ENCODE data around the gene NHSL2.
"Not testable (repeated sequence)": the region's sequence is repeated elsewhere in the genome, so short reads cannot be mapped to it uniquely, and the experiment has no call there.

The NHSL2 gene

GRCh38 chrX:72048510-72049455 lies 138.1 kb downstream of the NHSL2 start:
- H3K9me3 Mint-ChIP-seq, result no peaks in the 10 kb centered on the region
- no peaks in the 10 kb centered on the region for H3K36me3 Mint-ChIP-seq
- peaks cover 6% of the 10 kb centered on the region for H3K4me1 Mint-ChIP-seq
- no peak for ATAC-seq
- H3K27ac Mint-ChIP-seq, result no peak overlapping the region
- no peak overlapping the region for H3K4me3 Mint-ChIP-seq
- no peaks in the 10 kb centered on the region for H3K27me3 Mint-ChIP-seq

- H3K27me3 Mint-ChIP-seq, result peaks cover 8% of the 10 kb centered on the region
These were observed 139.4 kb downstream of the NHSL2 start for GRCh38 chrX:72050011-72050410.

GRCh38 chrX:72051589-72051988 lies 140.9 kb downstream of the NHSL2 start:
- Mint-ChIP-seq H3K4me1 (peaks cover 6% of the 10 kb centered on the region), H3K36me3 (no peaks in the 10 kb centered on the region), H3K27ac (no peak overlapping the region), H3K27me3 (peaks cover 12% of the 10 kb centered on the region), H3K9me3 (no peaks in the 10 kb centered on the region), H3K4me3 (no peak overlapping the region)
- ATAC-seq, result no peak

More at GRCh38 chrX:72050011-72050410, 139.4 kb downstream of the NHSL2 start:
- no peak overlapping the region for H3K27ac Mint-ChIP-seq
- no peaks in the 10 kb centered on the region for H3K9me3 Mint-ChIP-seq
- no peaks in the 10 kb centered on the region for H3K36me3 Mint-ChIP-seq
- ATAC-seq, result no peak
- peaks cover 6% of the 10 kb centered on the region for H3K4me1 Mint-ChIP-seq
- no peak overlapping the region for H3K4me3 Mint-ChIP-seq

GRCh38 chrX:72052415-72053090 lies 141.9 kb downstream of the NHSL2 start:
- ATAC-seq, result no peak
- Mint-ChIP-seq H3K9me3 (no peaks in the 10 kb centered on the region), H3K4me1 (peaks cover 6% of the 10 kb centered on the region), H3K36me3 (no peaks in the 10 kb centered on the region), H3K27ac (no peak overlapping the region), H3K4me3 (no peak overlapping the region), H3K27me3 (peaks cover 12% of the 10 kb centered on the region)

GRCh38 chrX:72053508-72053907 lies 142.9 kb downstream of the NHSL2 start:
- Mint-ChIP-seq H3K4me3 (no peak overlapping the region), H3K4me1 (peaks cover 5% of the 10 kb centered on the region), H3K27ac (no peak overlapping the region), H3K36me3 (no peaks in the 10 kb centered on the region), H3K9me3 (no peaks in the 10 kb centered on the region), H3K27me3 (peaks cover 12% of the 10 kb centered on the region)
- no peak for ATAC-seq

GRCh38 chrX:72054779-72055489 lies 144.3 kb downstream of the NHSL2 start:
- Mint-ChIP-seq H3K27me3 (peaks cover 23% of the 10 kb centered on the region), H3K36me3 (no peaks in the 10 kb centered on the region), H3K9me3 (no peaks in the 10 kb centered on the region), H3K4me3 (no peak overlapping the region), H3K4me1 (no peaks in the 10 kb centered on the region), H3K27ac (no peak overlapping the region)
- no peak for ATAC-seq

GRCh38 chrX:72057331-72057730 lies 146.7 kb downstream of the NHSL2 start:
- H3K27ac Mint-ChIP-seq, result no peak overlapping the region
- H3K4me1 Mint-ChIP-seq, result no peaks in the 10 kb centered on the region
- ATAC-seq, result no peak
- no peaks in the 10 kb centered on the region for H3K9me3 Mint-ChIP-seq
- no peaks in the 10 kb centered on the region for H3K36me3 Mint-ChIP-seq
- H3K27me3 Mint-ChIP-seq, result peaks cover 23% of the 10 kb centered on the region
- H3K4me3 Mint-ChIP-seq, result no peak overlapping the region

GRCh38 chrX:72057849-72058248 lies 147.2 kb downstream of the NHSL2 start:
- no peaks in the 10 kb centered on the region for H3K36me3 Mint-ChIP-seq
- no peak overlapping the region for H3K27ac Mint-ChIP-seq
- no peaks in the 10 kb centered on the region for H3K4me1 Mint-ChIP-seq
- H3K4me3 Mint-ChIP-seq, result no peak overlapping the region
- ATAC-seq, result no peak
- H3K9me3 Mint-ChIP-seq, result no peaks in the 10 kb centered on the region
- H3K27me3 Mint-ChIP-seq, result peaks cover 23% of the 10 kb centered on the region

- not testable (repeated sequence) for H3K4me1 Mint-ChIP-seq, H3K27ac Mint-ChIP-seq, H3K4me3 Mint-ChIP-seq, ATAC-seq, H3K36me3 Mint-ChIP-seq, H3K9me3 Mint-ChIP-seq
- peaks cover 23% of the 10 kb centered on the region for H3K27me3 Mint-ChIP-seq
These were observed 147.7 kb downstream of the NHSL2 start for GRCh38 chrX:72058346-72058745.

- no peak overlapping the region for H3K4me3 Mint-ChIP-seq
- H3K4me1 Mint-ChIP-seq, result no peaks in the 10 kb centered on the region
- ATAC-seq, result no peak
- H3K27me3 Mint-ChIP-seq, result peaks cover 20% of the 10 kb centered on the region
- no peak overlapping the region for H3K27ac Mint-ChIP-seq
- no peaks in the 10 kb centered on the region for H3K9me3 Mint-ChIP-seq
- H3K36me3 Mint-ChIP-seq, result no peaks in the 10 kb centered on the region
These were observed 149.7 kb downstream of the NHSL2 start for GRCh38 chrX:72060196-72060920.

- no peak for ATAC-seq
- H3K36me3 Mint-ChIP-seq, result no peaks in the 10 kb centered on the region
- H3K9me3 Mint-ChIP-seq, result no peaks in the 10 kb centered on the region
- no peak overlapping the region for H3K27ac Mint-ChIP-seq
- H3K27me3 Mint-ChIP-seq, result peaks cover 26% of the 10 kb centered on the region
- no peaks in the 10 kb centered on the region for H3K4me1 Mint-ChIP-seq
- no peak overlapping the region for H3K4me3 Mint-ChIP-seq
These were observed 150.4 kb downstream of the NHSL2 start for GRCh38 chrX:72060921-72061490.

- Mint-ChIP-seq H3K4me3 (no peak overlapping the region), H3K27me3 (peaks cover 38% of the 10 kb centered on the region), H3K36me3 (no peaks in the 10 kb centered on the region), H3K27ac (no peak overlapping the region), H3K4me1 (no peaks in the 10 kb centered on the region), H3K9me3 (no peaks in the 10 kb centered on the region)
- ATAC-seq, result no peak
These were observed 152.3 kb downstream of the NHSL2 start for GRCh38 chrX:72062916-72063315.

GRCh38 chrX:72069350-72070160 lies 158.9 kb downstream of the NHSL2 start:
- no peak for ATAC-seq
- H3K36me3 Mint-ChIP-seq, result no peaks in the 10 kb centered on the region
- peaks cover 6% of the 10 kb centered on the region for H3K4me1 Mint-ChIP-seq
- peaks cover 69% of the 10 kb centered on the region for H3K27me3 Mint-ChIP-seq
- no peak overlapping the region for H3K4me3 Mint-ChIP-seq
- no peak overlapping the region for H3K27ac Mint-ChIP-seq
- no peaks in the 10 kb centered on the region for H3K9me3 Mint-ChIP-seq

- Mint-ChIP-seq H3K4me3 (no peak overlapping the region), H3K36me3 (no peaks in the 10 kb centered on the region), H3K9me3 (no peaks in the 10 kb centered on the region), H3K4me1 (peaks cover 6% of the 10 kb centered on the region), H3K27ac (no peak overlapping the region), H3K27me3 (peaks cover 52% of the 10 kb centered on the region)
- ATAC-seq, result no peak
These were observed 160.6 kb downstream of the NHSL2 start for GRCh38 chrX:72071213-72071612.
